BLaER1 treated with 17β-estradiol and CSF1 and Interleukin-3, amounts not matched to agents 10 nM and 100 nM (cell line): ENCODE data around the gene CRISP3.
"Not testable (repeated sequence)": the region's sequence is repeated elsewhere in the genome, so short reads cannot be mapped to it uniquely, and the experiment has no call there.

Experiments
- H3K27ac ChIP-seq, 11 experiments: shearing (Covaris generic); formaldehyde crosslinking; 2 replicates each; pipeline ENCODE4 v1.8.1; 2022
- H3K27me3 ChIP-seq, 11 experiments: shearing (Covaris generic); formaldehyde crosslinking; 2 replicates each; pipeline ENCODE4 v1.8.1; 2022
- H3K36me3 ChIP-seq, 11 experiments: shearing (Covaris generic); formaldehyde crosslinking; 2 replicates each; pipeline ENCODE4 v1.8.1; 2022
- H3K4me1 ChIP-seq, 10 experiments: shearing (Covaris generic); formaldehyde crosslinking; 2 replicates each; pipeline ENCODE4 v1.8.1; 2022
- H3K4me2 ChIP-seq, 11 experiments: shearing (Covaris generic); formaldehyde crosslinking; 2 replicates each; pipeline ENCODE4 v1.8.1; 2022
- H3K4me3 ChIP-seq, 10 experiments: shearing (Covaris generic); formaldehyde crosslinking; 2 replicates each; pipeline ENCODE4 v1.8.1; 2022
- H3K9ac ChIP-seq, 11 experiments: shearing (Covaris generic); formaldehyde crosslinking; 2 replicates each; pipeline ENCODE4 v1.8.1; 2022
- H3K9me3 ChIP-seq, 11 experiments: shearing (Covaris generic); formaldehyde crosslinking; replicated peaks in 1 of 11; 2 replicates each; pipeline ENCODE4 v1.8.1; 2022
- H4K20me1 ChIP-seq, 11 experiments: shearing (Covaris generic); formaldehyde crosslinking; 2 replicates each; pipeline ENCODE4 v1.8.1; 2022
- Cebpa-rat ChIP-seq, 11 experiments: shearing (Covaris generic); IDR thresholded peaks; 2 replicates each; pipeline ENCODE4 v1.8.1; 2022

The CRISP3 gene

DNA sequence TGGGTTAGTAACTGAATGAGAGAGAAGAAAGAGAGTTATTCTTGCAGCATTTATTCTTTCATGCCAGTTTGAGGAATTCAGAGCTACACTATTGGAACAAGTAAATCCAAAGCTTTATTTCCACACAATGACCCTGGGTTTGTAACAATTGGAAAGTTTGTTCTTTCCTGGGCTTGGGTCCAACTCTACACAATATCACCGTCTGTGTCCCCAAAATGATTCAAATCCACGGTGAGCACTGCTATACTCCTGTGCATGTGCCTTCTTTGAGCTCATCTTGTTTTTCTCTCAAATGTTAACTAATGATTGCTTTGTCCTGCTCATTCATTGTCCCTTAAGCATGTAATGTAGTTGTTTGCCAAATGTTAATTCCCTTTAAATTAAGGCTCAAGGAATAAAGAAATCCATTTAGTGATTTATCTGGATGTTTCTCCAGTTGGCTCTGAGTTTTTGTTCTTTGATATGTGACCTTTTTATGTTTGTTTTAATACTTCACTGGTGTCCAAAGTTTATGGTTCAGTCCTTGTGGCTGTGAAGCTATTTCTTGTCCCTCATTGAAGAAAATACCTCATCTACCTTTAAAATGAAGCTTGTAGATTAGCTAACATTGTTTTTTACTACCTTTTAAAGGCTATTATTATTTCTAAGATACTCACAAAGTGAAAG, 20.5 kb upstream of the CRISP3 start:
- Histone ChIP-seq H3K27ac (no peak overlapping the region), H3K9ac (no peak overlapping the region), H3K4me1 (no peaks in the 10 kb centered on the region), H4K20me1 (no peaks in the 10 kb centered on the region), H3K4me3 (no peak overlapping the region), H3K4me2 (no peak overlapping the region), H3K36me3 (no peaks in the 10 kb centered on the region), H3K9me3 (no peaks in the 10 kb centered on the region), H3K27me3 (no peaks in the 10 kb centered on the region)
- no peak for TF ChIP-seq Cebpa-rat (IDR thresholded peaks at IDR 0.05)

DNA sequence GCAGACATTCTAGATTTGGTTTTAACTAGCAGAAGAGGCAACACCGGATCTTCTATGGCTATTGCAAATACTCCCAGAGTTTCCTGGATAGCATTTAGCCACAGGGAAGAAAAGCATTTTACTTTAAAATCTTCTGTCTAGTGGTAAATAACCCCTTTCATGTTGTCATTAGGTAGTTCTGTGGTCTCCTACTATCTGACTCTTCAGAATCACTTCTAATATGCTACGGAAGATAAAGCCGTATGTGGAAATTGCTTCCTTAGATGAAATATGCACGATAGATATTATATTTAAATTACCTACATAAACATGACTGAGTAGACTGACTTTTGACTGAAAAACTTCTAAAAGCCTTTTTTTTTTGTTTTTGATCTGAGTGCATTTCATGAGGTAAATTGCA, 759 bp downstream of the CRISP3 start:
- no peak overlapping the region for H3K4me2 ChIP-seq

DNA sequence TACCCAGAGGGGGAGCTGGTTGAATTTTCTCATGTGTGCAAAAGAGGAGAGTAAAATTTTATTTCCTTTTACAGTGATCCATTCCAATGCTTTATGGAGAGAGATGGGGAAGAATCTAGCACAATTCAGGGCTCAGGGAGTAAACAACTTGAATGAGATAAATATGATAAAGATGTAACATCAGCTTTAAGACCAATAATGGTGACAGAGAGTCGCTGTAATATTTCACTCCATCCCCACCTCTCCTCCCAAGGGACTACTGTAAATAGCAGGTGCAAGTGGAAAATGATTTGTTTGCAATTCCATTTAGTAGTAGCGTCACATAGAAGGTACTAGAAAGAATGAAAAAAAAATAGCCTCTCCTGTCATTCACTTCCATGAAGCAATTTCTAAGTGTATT, 4.8 kb downstream of the CRISP3 start:
- no peaks in the 10 kb centered on the region for H3K9me3 ChIP-seq
- H3K4me2 ChIP-seq = no peak overlapping the region
- no peaks in the 10 kb centered on the region for H3K4me1 ChIP-seq
- no peak overlapping the region for H3K27ac ChIP-seq
- H3K36me3 ChIP-seq = no peaks in the 10 kb centered on the region
- no peak for TF ChIP-seq Cebpa-rat (IDR thresholded peaks at IDR 0.05)
- H3K4me3 ChIP-seq = no peak overlapping the region
- H4K20me1 ChIP-seq = no peaks in the 10 kb centered on the region
- no peaks in the 10 kb centered on the region for H3K27me3 ChIP-seq
- H3K9ac ChIP-seq = no peak overlapping the region

More for the DNA sequence above, 759 bp downstream of the CRISP3 start:
- Histone ChIP-seq H4K20me1 (no peaks in the 10 kb centered on the region), H3K27me3 (no peaks in the 10 kb centered on the region), H3K9me3 (no peaks in the 10 kb centered on the region), H3K4me1 (no peaks in the 10 kb centered on the region), H3K9ac (no peak overlapping the region), H3K27ac (no peak overlapping the region), H3K36me3 (no peaks in the 10 kb centered on the region), H3K4me3 (no peak overlapping the region)
- no peak for TF ChIP-seq Cebpa-rat (IDR thresholded peaks at IDR 0.05)

DNA sequence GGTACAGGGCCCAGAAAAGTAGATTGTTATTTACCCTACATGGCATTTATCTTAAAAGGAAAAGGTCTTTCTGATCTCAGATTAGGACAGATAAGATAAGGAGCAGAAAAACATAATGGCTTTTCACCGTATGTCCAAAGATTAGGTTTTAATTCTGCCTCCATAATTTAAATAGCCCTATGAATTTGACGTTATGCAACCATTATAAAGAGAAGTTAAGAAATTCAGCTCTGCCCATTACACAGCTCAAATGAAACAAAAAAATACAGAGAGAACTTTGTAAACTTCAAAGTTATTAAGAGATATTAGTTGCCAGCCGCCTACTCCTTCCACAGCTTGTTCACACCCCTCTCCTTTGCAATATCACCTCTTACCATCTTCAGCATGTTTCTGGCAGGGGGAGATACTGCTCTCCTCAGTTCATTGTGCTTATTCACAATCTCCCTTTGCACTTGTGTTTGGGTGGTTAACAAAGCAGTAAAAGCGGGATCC, 8.1 kb downstream of the CRISP3 start:
- Histone ChIP-seq H3K27me3 (no peaks in the 10 kb centered on the region), H3K4me1 (no peaks in the 10 kb centered on the region), H3K9me3 (no peaks in the 10 kb centered on the region), H4K20me1 (no peaks in the 10 kb centered on the region), H3K4me3 (no peak overlapping the region), H3K4me2 (no peak overlapping the region), H3K36me3 (no peaks in the 10 kb centered on the region), H3K27ac (no peak overlapping the region), H3K9ac (no peak overlapping the region)
- no peak for TF ChIP-seq Cebpa-rat (IDR thresholded peaks at IDR 0.05)

DNA sequence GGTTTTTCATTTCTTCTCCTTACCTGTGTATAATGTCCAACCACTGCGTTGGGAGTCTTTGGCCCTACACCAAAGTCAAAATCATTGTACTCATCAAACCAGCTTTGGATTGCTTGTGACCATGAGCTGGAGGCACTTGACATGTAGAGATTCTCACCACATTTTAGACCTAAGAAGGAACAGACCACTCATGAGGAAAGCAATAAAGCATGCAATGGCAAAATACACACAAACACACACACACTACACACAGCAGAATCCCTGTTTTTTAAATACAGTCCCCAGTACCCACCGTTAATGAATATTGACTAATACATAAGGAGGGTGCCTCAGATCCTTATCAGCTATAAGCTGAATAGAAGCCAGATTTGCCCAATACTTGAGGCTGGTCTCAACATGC, 10.5 kb downstream of the CRISP3 start:
- Histone ChIP-seq H3K9me3 (no peaks in the 10 kb centered on the region), H3K27ac (no peak overlapping the region), H3K27me3 (no peaks in the 10 kb centered on the region), H3K4me3 (no peak overlapping the region), H3K4me1 (no peaks in the 10 kb centered on the region), H4K20me1 (no peaks in the 10 kb centered on the region), H3K4me2 (no peak overlapping the region), H3K9ac (no peak overlapping the region), H3K36me3 (no peaks in the 10 kb centered on the region)
- TF ChIP-seq Cebpa-rat (IDR thresholded peaks at IDR 0.05) = no peak

DNA sequence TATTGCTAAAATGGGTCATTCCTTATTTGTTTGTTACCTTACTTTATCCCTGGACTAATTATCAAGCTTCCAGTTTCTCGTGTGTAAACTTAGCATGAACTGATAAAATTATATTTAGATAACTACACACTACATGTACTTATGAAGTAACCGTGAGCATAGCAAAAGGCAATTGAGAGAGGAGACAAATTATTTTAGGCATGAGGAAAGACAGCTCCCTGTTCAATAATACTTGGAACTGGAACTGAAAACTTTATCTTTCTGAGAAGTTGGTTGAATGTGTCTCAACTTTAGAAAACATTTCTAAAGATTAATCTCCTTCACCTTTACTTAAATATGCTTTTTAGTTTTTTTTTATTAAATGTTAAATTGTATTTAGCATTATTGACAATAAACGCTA, 11.4 kb downstream of the CRISP3 start:
- Histone ChIP-seq H3K9me3 (no peaks in the 10 kb centered on the region), H3K27me3 (no peaks in the 10 kb centered on the region), H4K20me1 (no peaks in the 10 kb centered on the region), H3K9ac (no peak overlapping the region), H3K36me3 (no peaks in the 10 kb centered on the region), H3K4me3 (no peak overlapping the region), H3K27ac (no peak overlapping the region), H3K4me2 (no peak overlapping the region), H3K4me1 (no peaks in the 10 kb centered on the region)
- no peak for TF ChIP-seq Cebpa-rat (IDR thresholded peaks at IDR 0.05)

DNA sequence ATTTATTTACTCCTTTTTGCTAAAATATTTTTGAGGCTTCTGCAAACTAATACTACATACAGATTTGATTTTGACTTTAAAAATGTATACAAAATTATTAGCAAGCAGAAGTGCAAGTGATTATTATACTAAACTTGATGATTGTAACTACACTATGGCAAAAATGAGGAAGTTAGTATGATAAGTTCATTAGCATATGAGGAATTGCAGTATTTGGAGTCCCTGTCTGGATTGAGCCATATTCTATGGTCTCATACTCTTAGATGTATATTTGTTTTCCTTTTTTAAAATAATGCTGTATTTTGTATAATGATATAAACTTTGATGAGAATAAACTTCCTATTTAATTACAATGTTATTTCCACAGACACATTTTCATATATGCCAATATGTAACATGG, 13.9 kb downstream of the CRISP3 start:
- Histone ChIP-seq H4K20me1 (no peaks in the 10 kb centered on the region), H3K4me2 (no peak overlapping the region), H3K36me3 (no peaks in the 10 kb centered on the region), H3K4me3 (no peak overlapping the region), H3K27me3 (no peaks in the 10 kb centered on the region), H3K9ac (no peak overlapping the region), H3K27ac (no peak overlapping the region), H3K9me3 (no peaks in the 10 kb centered on the region), H3K4me1 (no peaks in the 10 kb centered on the region)
- TF ChIP-seq Cebpa-rat (IDR thresholded peaks at IDR 0.05) = no peak

DNA sequence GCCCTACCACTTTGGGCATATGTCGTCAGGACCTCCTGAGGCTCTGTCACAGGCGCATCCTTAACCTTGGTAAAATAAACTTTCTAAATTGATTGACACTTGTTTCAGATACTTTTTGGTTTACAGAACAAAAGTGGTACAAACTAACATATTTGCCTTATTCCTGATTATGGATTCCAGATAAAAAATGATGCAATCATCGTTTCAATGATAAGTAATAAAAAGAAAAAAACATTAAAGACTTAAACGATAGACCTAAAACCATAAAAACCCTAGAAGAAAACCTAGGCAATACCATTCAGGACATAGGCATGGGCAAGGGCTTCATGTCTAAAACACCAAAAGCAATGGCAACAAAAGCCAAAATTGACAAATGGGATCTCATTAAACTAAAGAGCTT, 20.3 kb downstream of the CRISP3 start:
- not testable (repeated sequence) for H3K4me2 ChIP-seq, H4K20me1 ChIP-seq, H3K27me3 ChIP-seq, H3K36me3 ChIP-seq, H3K27ac ChIP-seq, H3K9ac ChIP-seq, H3K4me3 ChIP-seq, H3K4me1 ChIP-seq
- H3K9me3 ChIP-seq = peaks cover 10 to 30% (median 13%) of the 10 kb centered on the region in 11 experiments; a peak in 18 of 22 replicates

DNA sequence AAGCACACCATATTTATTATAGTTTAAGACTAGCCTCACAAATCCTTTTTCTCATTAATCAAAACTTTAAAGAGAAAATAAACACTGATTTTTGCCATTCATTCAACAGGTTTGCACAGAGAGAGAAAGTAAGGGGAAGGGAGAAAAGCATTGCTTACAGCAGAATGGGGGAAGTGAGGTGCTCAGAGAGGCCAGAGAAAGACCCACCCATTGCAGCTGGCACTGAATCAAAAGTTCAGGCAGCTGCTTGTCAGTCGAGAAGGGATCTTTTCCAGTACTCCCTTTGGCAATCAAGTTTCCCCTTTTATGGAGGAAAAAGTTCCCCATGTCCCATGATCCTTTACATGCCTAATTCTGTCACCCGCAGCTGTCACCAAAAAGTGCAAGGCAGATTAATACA, 22.9 kb downstream of the CRISP3 start:
- Histone ChIP-seq H3K4me2 (no peak overlapping the region), H3K4me1 (no peaks in the 10 kb centered on the region)

DNA sequence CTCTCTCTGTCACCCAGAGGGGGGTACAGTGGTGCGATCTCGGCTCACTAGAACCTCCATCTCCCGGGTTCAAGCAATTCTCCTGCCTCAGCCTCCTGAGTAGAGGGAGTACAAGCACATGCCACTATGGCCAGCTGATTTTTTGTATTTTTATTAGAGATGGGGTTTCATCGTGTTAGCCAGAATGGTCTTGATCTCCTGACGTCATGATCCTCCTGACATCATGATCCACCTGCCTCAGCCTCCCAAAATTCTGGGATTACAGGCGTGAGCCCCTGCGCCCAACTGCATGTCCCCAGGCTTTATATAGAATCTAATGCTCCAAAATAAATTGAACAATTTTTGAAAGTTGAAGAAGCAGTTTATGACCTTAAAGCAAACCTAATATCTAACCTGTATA, 23.8 kb downstream of the CRISP3 start:
- H3K9ac ChIP-seq = no peak overlapping the region
- H3K9me3 ChIP-seq = peaks cover 10 to 30% (median 14%) of the 10 kb centered on the region in 11 experiments; a peak in 18 of 22 replicates
- no peaks in the 10 kb centered on the region for H3K36me3 ChIP-seq
- no peak overlapping the region for H3K4me2 ChIP-seq
- no peak overlapping the region for H3K4me3 ChIP-seq
- no peak for TF ChIP-seq Cebpa-rat (IDR thresholded peaks at IDR 0.05)
- no peak overlapping the region for H3K27ac ChIP-seq
- H3K4me1 ChIP-seq = no peaks in the 10 kb centered on the region
- H3K27me3 ChIP-seq = no peaks in the 10 kb centered on the region
- no peaks in the 10 kb centered on the region for H4K20me1 ChIP-seq

More for the DNA sequence above, 22.9 kb downstream of the CRISP3 start:
- Histone ChIP-seq H3K9ac (no peak overlapping the region), H3K36me3 (no peaks in the 10 kb centered on the region), H3K9me3 (peaks cover 10 to 30% (median 14%) of the 10 kb centered on the region in 11 experiments; a peak in 18 of 22 replicates), H3K27me3 (no peaks in the 10 kb centered on the region), H3K27ac (no peak overlapping the region), H4K20me1 (no peaks in the 10 kb centered on the region), H3K4me3 (no peak overlapping the region)
- no peak for TF ChIP-seq Cebpa-rat (IDR thresholded peaks at IDR 0.05)
